ENCODE measurements around the gene STK31.
"Not testable (repeated sequence)": the region's sequence is repeated elsewhere in the genome, so short reads cannot be mapped to it uniquely, and the experiment has no call there.

STK31 gene

GRCh38 chr7:23715099-23715498, 5.1 kb downstream of the STK31 start:
- TF ChIP-seq CTCF (IDR thresholded peaks at IDR 0.05; ENCODE audit: low read depth, low read length) (no peak), MAX (IDR thresholded peaks at IDR 0.05; ENCODE audit: low read depth, low read length) (no peak), MYC (IDR thresholded peaks at IDR 0.05; ENCODE audit: low read depth, low read length) (no peak), POLR2A (IDR thresholded peaks at IDR 0.05; ENCODE audit: extremely low read depth, insufficient read length) (no peak)
- H3K4me3 ChIP-seq (ENCODE audit: low read depth, low read length) = no peak overlapping the region
- no peak for DNase-seq (ENCODE audit: low read depth)

- H3K4me3 ChIP-seq (ENCODE audit: low read depth, low read length) = no peak overlapping the region
- TF ChIP-seq POLR2A (IDR thresholded peaks at IDR 0.05; ENCODE audit: extremely low read depth, insufficient read length) (no peak), MYC (IDR thresholded peaks at IDR 0.05; ENCODE audit: low read depth, low read length) (no peak), MAX (IDR thresholded peaks at IDR 0.05; ENCODE audit: low read depth, low read length) (no peak), CTCF (IDR thresholded peaks at IDR 0.05; ENCODE audit: low read depth, low read length) (no peak)
- DNase-seq (ENCODE audit: low read depth) = no peak
Observed at GRCh38 chr7:23717788-23718187, 7.8 kb downstream of the STK31 start.

- no peak for DNase-seq (ENCODE audit: low read depth)
- no peak for TF ChIP-seq CTCF (IDR thresholded peaks at IDR 0.05; ENCODE audit: low read depth, low read length)
- no peak for TF ChIP-seq MAX (IDR thresholded peaks at IDR 0.05; ENCODE audit: low read depth, low read length)
- TF ChIP-seq MYC (IDR thresholded peaks at IDR 0.05; ENCODE audit: low read depth, low read length) = no peak
- TF ChIP-seq POLR2A (IDR thresholded peaks at IDR 0.05; ENCODE audit: extremely low read depth, insufficient read length) = no peak
- no peak overlapping the region for H3K4me3 ChIP-seq (ENCODE audit: low read depth, low read length)
Observed at GRCh38 chr7:23721456-23721855, 11.4 kb downstream of the STK31 start.

GRCh38 chr7:23722587-23723216, 12.7 kb downstream of the STK31 start:
- H3K4me3 ChIP-seq (ENCODE audit: low read depth, low read length); DNase-seq (ENCODE audit: low read depth): not testable (repeated sequence)

GRCh38 chr7:23724113-23724512, 14.1 kb downstream of the STK31 start:
- DNase-seq (ENCODE audit: low read depth); H3K4me3 ChIP-seq (ENCODE audit: low read depth, low read length): not testable (repeated sequence)

GRCh38 chr7:23742051-23742450, 32.0 kb downstream of the STK31 start:
- H3K4me3 ChIP-seq (ENCODE audit: low read depth, low read length) = no peak overlapping the region
- no peak for TF ChIP-seq CTCF (IDR thresholded peaks at IDR 0.05; ENCODE audit: low read depth, low read length)
- TF ChIP-seq MAX (IDR thresholded peaks at IDR 0.05; ENCODE audit: low read depth, low read length) = no peak
- TF ChIP-seq POLR2A (IDR thresholded peaks at IDR 0.05; ENCODE audit: extremely low read depth, insufficient read length) = no peak
- TF ChIP-seq MYC (IDR thresholded peaks at IDR 0.05; ENCODE audit: low read depth, low read length) = no peak
- no peak for DNase-seq (ENCODE audit: low read depth)

- H3K4me3 ChIP-seq (ENCODE audit: low read depth, low read length) = no peak overlapping the region
- no peak for TF ChIP-seq POLR2A (IDR thresholded peaks at IDR 0.05; ENCODE audit: extremely low read depth, insufficient read length)
- no peak for TF ChIP-seq MYC (IDR thresholded peaks at IDR 0.05; ENCODE audit: low read depth, low read length)
- no peak for TF ChIP-seq MAX (IDR thresholded peaks at IDR 0.05; ENCODE audit: low read depth, low read length)
- TF ChIP-seq CTCF (IDR thresholded peaks at IDR 0.05; ENCODE audit: low read depth, low read length) = no peak
- no peak for DNase-seq (ENCODE audit: low read depth)
Observed at GRCh38 chr7:23743226-23743625, 33.2 kb downstream of the STK31 start.
